GM12878 (cell line): Measurements from ENCODE around the gene SEC24C. TPM values are rescaled to one million over a fixed set of nuclear protein-coding genes. Genes with fewer than 3 reads are reported as not detected.

Source experiments
- HDAC2 ChIP-seq: fragments of 200-600 bp; sonication (generic); IDR thresholded peaks from 2 replicates; pipeline ENCODE4 v1.6.1; 2017
- HDAC6 ChIP-seq: fragments of 200-600 bp; sonication (generic); IDR thresholded peaks from one replicate; pipeline ENCODE4 v1.8.0; 2017; ENCODE audit warnings: antibody characterized with exemption; ENCODE audit not compliant: unreplicated experiment
- MYB ChIP-seq: fragments of 150-350 bp; IDR thresholded peaks from 2 replicates; pipeline ENCODE4 v1.6.1; 2014; ENCODE audit warnings: mild to moderate bottlenecking, low read depth, low read length, borderline replicate concordance
- NBN ChIP-seq: fragments of 450-650 bp; IDR thresholded peaks from 2 replicates; pipeline ENCODE4 v1.6.1; 2016
- NR2C2 ChIP-seq: IDR thresholded peaks from 2 replicates; pipeline ENCODE4 v1.6.1; 2011; ENCODE audit warnings: borderline replicate concordance, low read depth; ENCODE audit not compliant: control insufficient read depth, insufficient read length
- PKNOX1 ChIP-seq: fragments of 450-650 bp; IDR thresholded peaks from 2 replicates; pipeline ENCODE4 v1.6.1; 2016; ENCODE audit warnings: mild to moderate bottlenecking
- RELB ChIP-seq: fragments of 450-650 bp; IDR thresholded peaks from 2 replicates; pipeline ENCODE4 v1.6.1; 2017; ENCODE audit warnings: low read depth, mild to moderate bottlenecking, moderate library complexity
- SIN3A ChIP-seq: IDR thresholded peaks from 2 replicates; pipeline ENCODE4 v1.6.1; 2012; ENCODE audit warnings: low read depth, low read length, improper control_type of control experiment
- SREBF2 ChIP-seq: IDR thresholded peaks from 2 replicates; pipeline ENCODE4 v1.6.1; 2012; ENCODE audit warnings: mild to moderate bottlenecking, low read length
- SRF ChIP-seq, 2 experiments: IDR thresholded peaks; 2 replicates each; pipeline ENCODE4 v1.6.1; 2011; ENCODE audit warnings: low read depth in 2 of 2, low read length in 2 of 2, mild to moderate bottlenecking in 1 of 2, moderate library complexity in 1 of 2
- SUPT20H ChIP-seq: IDR thresholded peaks from 2 replicates; pipeline ENCODE4 v1.6.1; 2011; ENCODE audit warnings: low read depth, mild to moderate bottlenecking, low read length, moderate library complexity, borderline replicate concordance; ENCODE audit not compliant: control insufficient read depth
- ZBED1 ChIP-seq: IDR thresholded peaks from 2 replicates; pipeline ENCODE4 v1.6.1; 2016; ENCODE audit warnings: borderline replicate concordance
- ZSCAN29 ChIP-seq: fragments of 450-650 bp; IDR thresholded peaks from 2 replicates; pipeline ENCODE4 v1.6.1; 2017; ENCODE audit warnings: mild to moderate bottlenecking, moderate library complexity
- polyA plus RNA-seq, 11 experiments: library from polyadenylated mRNA; depleted of rRNA in 4 of 11; unstranded in 6 of 11; stranded (reverse) in 5 of 11; fragments of >200 nt; fragmentation: Nextera tagmentation in 4 of 11; fragmentation: Illumina TruSeq in 1 of 11; extraction: Ambion mirVana in 4 of 11; extraction: Trizol in 1 of 11; gene quantifications; 1 replicate in 1 of 11; 2 replicates in 10 of 11; pipeline versions ENCODE4 v1.2.1 to v1.2.3, GENCODE V29; 2011 to 2016; ENCODE audit warnings: inconsistent platforms in 2 of 11, missing spikeins in 2 of 11, low read depth in 1 of 11
- total RNA-seq, 4 experiments: library from RNA; depleted of rRNA in 3 of 4; stranded (reverse); fragments of >200 nt in 3 of 4; fragmentation: Illumina TruSeq in 1 of 4; extraction: Trizol in 1 of 4; gene quantifications; 2 replicates each; pipeline versions ENCODE4 v1.2.1 to v1.2.3, GENCODE V29; 2013 to 2021
- TF ChIP-seq, protein P1 (sequence below): fragments of 450-650 bp; IDR thresholded peaks from 2 replicates; pipeline ENCODE4 v1.6.1; 2017; ENCODE audit warnings: mild to moderate bottlenecking, low read depth, inconsistent platforms; ENCODE audit not compliant: poor library complexity, severe bottlenecking
- TF ChIP-seq, protein P2 (sequence below): fragments of 450-650 bp; IDR thresholded peaks from 2 replicates; pipeline ENCODE4 v1.6.1; 2017; ENCODE audit warnings: borderline replicate concordance
- TF ChIP-seq, protein P3 (sequence below): IDR thresholded peaks from 2 replicates; pipeline ENCODE4 v1.6.1; 2012; ENCODE audit warnings: low read length, inconsistent platforms
- TF ChIP-seq, protein P4 (sequence below): fragments of 450-650 bp; IDR thresholded peaks from 2 replicates; pipeline ENCODE4 v1.6.1; 2016; ENCODE audit warnings: mild to moderate bottlenecking, moderate library complexity, borderline replicate concordance

SEC24C gene
- total and polyA plus RNA-seq, 10 of the 15 experiments (the other 5 are each of a cell fraction or from before 2014, with no cell fraction given) = 12.7 to 117 (median 73.8) TPM

DNA sequence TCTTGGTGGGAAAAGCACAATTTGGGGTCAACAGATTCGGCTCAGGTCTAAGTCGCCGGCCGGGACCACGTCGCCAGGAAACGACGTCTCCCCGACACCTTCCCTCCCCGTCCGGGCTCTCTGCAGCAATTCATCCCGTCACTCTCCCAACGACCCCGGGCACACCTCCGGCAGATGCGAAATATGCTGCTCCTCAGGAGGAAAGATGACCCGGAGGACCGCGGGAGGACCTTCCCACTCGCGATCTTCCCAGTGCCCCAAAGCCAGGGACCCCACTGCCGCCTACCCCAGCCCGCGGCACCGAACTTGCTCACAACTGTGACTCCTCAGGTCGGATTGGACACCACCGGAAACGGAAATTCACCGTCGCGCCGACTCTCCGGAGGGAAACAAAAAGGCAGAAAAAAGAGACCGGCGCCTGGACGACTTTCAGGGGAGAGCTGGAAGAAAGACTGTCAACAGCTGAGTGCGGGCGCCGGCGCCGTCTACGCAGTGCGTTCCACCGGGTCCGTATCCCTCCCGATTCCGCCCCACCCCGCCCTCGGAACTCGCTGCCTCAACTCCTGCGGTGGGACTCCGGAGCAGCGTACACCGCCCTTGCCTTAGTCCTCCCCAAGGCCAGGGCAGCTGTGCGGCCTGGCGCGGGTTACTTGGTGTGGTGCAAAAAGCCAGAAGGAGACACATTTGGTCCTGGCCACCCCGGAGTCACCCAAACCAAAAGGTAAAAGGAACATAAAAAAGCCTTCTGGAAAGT, 13.8 kb upstream of the SEC24C start (continued):
- TF ChIP-seq, protein P1, sequence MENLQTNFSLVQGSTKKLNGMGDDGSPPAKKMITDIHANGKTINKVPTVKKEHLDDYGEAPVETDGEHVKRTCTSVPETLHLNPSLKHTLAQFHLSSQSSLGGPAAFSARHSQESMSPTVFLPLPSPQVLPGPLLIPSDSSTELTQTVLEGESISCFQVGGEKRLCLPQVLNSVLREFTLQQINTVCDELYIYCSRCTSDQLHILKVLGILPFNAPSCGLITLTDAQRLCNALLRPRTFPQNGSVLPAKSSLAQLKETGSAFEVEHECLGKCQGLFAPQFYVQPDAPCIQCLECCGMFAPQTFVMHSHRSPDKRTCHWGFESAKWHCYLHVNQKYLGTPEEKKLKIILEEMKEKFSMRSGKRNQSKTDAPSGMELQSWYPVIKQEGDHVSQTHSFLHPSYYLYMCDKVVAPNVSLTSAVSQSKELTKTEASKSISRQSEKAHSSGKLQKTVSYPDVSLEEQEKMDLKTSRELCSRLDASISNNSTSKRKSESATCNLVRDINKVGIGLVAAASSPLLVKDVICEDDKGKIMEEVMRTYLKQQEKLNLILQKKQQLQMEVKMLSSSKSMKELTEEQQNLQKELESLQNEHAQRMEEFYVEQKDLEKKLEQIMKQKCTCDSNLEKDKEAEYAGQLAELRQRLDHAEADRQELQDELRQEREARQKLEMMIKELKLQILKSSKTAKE = peak; percentile 49
- TF ChIP-seq, protein P2, sequence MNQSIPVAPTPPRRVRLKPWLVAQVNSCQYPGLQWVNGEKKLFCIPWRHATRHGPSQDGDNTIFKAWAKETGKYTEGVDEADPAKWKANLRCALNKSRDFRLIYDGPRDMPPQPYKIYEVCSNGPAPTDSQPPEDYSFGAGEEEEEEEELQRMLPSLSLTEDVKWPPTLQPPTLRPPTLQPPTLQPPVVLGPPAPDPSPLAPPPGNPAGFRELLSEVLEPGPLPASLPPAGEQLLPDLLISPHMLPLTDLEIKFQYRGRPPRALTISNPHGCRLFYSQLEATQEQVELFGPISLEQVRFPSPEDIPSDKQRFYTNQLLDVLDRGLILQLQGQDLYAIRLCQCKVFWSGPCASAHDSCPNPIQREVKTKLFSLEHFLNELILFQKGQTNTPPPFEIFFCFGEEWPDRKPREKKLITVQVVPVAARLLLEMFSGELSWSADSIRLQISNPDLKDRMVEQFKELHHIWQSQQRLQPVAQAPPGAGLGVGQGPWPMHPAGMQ = no peak
- TF ChIP-seq NBN (peak; percentile 93), SREBF2 (peak; percentile 69), HDAC2 (no peak), ZSCAN29 (peak; percentile 99), SIN3A (peak; percentile 90), PKNOX1 (peak; percentile 79), MYB (0 out of 2 replicates have a peak, but pooled peaks have one; percentile 5), ZBED1 (0 out of 2 replicates have a peak, but pooled peaks have one; percentile 64), SUPT20H (no peak), HDAC6 (no peak), RELB (peak; percentile 98), NR2C2 (no peak), SRF (IDR thresholded peaks at IDR 0.05; ENCODE audit: low read depth in 2 of 2, low read length in 2 of 2) (peak in 1 of 2 experiments; percentile 87; a peak in 2 of 4 replicates)
- TF ChIP-seq, protein P3, sequence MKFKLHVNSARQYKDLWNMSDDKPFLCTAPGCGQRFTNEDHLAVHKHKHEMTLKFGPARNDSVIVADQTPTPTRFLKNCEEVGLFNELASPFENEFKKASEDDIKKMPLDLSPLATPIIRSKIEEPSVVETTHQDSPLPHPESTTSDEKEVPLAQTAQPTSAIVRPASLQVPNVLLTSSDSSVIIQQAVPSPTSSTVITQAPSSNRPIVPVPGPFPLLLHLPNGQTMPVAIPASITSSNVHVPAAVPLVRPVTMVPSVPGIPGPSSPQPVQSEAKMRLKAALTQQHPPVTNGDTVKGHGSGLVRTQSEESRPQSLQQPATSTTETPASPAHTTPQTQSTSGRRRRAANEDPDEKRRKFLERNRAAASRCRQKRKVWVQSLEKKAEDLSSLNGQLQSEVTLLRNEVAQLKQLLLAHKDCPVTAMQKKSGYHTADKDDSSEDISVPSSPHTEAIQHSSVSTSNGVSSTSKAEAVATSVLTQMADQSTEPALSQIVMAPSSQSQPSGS = 0 out of 2 replicates have a peak, but pooled peaks have one; percentile 23
- TF ChIP-seq, protein P4, sequence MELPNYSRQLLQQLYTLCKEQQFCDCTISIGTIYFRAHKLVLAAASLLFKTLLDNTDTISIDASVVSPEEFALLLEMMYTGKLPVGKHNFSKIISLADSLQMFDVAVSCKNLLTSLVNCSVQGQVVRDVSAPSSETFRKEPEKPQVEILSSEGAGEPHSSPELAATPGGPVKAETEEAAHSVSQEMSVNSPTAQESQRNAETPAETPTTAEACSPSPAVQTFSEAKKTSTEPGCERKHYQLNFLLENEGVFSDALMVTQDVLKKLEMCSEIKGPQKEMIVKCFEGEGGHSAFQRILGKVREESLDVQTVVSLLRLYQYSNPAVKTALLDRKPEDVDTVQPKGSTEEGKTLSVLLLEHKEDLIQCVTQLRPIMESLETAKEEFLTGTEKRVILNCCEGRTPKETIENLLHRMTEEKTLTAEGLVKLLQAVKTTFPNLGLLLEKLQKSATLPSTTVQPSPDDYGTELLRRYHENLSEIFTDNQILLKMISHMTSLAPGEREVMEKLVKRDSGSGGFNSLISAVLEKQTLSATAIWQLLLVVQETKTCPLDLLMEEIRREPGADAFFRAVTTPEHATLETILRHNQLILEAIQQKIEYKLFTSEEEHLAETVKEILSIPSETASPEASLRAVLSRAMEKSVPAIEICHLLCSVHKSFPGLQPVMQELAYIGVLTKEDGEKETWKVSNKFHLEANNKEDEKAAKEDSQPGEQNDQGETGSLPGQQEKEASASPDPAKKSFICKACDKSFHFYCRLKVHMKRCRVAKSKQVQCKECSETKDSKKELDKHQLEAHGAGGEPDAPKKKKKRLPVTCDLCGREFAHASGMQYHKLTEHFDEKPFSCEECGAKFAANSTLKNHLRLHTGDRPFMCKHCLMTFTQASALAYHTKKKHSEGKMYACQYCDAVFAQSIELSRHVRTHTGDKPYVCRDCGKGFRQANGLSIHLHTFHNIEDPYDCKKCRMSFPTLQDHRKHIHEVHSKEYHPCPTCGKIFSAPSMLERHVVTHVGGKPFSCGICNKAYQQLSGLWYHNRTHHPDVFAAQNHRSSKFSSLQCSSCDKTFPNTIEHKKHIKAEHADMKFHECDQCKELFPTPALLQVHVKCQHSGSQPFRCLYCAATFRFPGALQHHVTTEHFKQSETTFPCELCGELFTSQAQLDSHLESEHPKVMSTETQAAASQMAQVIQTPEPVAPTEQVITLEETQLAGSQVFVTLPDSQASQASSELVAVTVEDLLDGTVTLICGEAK = peak; percentile 100
